HT1080 (cell line): ENCODE measurements around the gene R3HDML. TPM values are rescaled to one million over a fixed set of nuclear protein-coding genes. Genes with fewer than 3 reads are reported as not detected.

Experiments
- DNase-seq: peaks from one replicate; pipeline ENCODE4 v3.0.0-alpha.2; 2015; ENCODE audit warnings: low read depth
- small RNA-seq: library from RNA; depleted of rRNA; stranded (forward); fragments of <200 nt; gene quantifications from one replicate; pipeline ENCODE3, GENCODE V24; 2014
- total RNA-seq: library from RNA; depleted of rRNA; stranded (reverse); fragments of >200 nt; shearing (Covaris generic); gene quantifications from 2 replicates; pipeline ENCODE4 v1.2.3, GENCODE V29; 2014; rRNA removed

The R3HDML gene
- total RNA-seq, 1 experiment from 2014 or later = not detected

DNA sequence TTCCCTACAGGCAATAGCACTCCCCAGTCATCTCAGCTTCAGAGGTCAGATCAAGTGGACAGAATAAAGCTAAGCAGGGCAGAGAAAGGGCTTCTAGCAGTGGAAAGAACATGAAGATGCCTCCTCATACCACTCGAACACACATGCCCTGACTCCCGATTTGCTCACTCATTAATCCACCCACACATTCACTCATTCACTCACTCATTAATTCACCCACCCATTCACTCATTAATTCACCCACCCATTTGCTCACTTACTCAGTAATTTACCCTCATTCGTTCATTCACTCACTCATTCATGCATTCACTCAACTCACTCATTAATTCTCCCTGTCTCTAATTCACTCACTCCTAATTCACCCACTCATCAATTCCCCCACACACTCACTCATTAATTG lies 62.6 kb downstream of the R3HDML start:
- no peak for DNase-seq

DNA sequence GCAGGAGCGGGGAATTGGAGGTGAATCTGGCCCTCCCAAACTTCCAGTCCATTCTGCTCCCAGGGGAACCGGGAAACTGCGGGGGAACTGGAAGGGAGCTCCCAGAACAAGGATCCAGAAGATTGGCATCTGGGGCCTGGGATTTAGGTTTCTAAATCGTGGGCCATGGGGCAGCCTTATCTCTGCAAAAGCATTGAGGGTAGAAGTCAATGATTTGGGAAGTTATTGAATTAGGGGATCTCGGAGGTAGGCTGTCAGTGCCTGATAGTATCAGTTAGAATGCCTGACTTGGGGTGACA lies 63.8 kb downstream of the R3HDML start:
- no peak for DNase-seq

Small RNA genes lying within 50 kb of the gene (small RNA-seq; reads per million reads assigned to genes)
- not detected for gene RF00019

Other genes with a start within 250 kb of the R3HDML start
- gene JPH2, start 149.9 kb upstream of the R3HDML start, total RNA-seq = 0.34 and 0.53 TPM in 2 replicates
- 39.2 and 42.6 TPM in 2 replicates for gene OSER1, start 126.3 kb upstream of the R3HDML start, total RNA-seq
- 0.03 TPM in 1 of 2 replicates, not detected in the other for gene GDAP1L1, start 89.7 kb upstream of the R3HDML start, total RNA-seq
- gene FITM2, start 25.8 kb upstream of the R3HDML start, total RNA-seq = 5.8 and 7.5 TPM in 2 replicates
- 0.34 TPM in 1 of 2 replicates, not detected in the other for gene HNF4A, start 18.7 kb downstream of the R3HDML start, total RNA-seq
- gene TTPAL, start 138.8 kb downstream of the R3HDML start, total RNA-seq = 7.6 and 10.7 TPM in 2 replicates
- gene SERINC3, start 185.0 kb downstream of the R3HDML start, total RNA-seq = 61.5 and 90.1 TPM in 2 replicates
- gene PKIG, start 245.5 kb downstream of the R3HDML start, total RNA-seq = 18.2 and 19.2 TPM in 2 replicates